NCI-H524 (cell line): Measurements from ENCODE around the gene CEP19.

Experiments
- DNase-seq, 2 experiments: peaks; one replicate each; lab custom pipeline; 2025; lab: John Stamatoyannopoulos, UW

The CEP19 gene

GRCh38 chr3:196708467-196708866 is 3.6 kb downstream of the CEP19 start:
- no peak for DNase-seq

GRCh38 chr3:196707566-196707965 is 4.5 kb downstream of the CEP19 start:
- DNase-seq, result no peak

- DNase-seq, result no peak
Measured at GRCh38 chr3:196706731-196707130, 5.3 kb downstream of the CEP19 start.

DNA sequence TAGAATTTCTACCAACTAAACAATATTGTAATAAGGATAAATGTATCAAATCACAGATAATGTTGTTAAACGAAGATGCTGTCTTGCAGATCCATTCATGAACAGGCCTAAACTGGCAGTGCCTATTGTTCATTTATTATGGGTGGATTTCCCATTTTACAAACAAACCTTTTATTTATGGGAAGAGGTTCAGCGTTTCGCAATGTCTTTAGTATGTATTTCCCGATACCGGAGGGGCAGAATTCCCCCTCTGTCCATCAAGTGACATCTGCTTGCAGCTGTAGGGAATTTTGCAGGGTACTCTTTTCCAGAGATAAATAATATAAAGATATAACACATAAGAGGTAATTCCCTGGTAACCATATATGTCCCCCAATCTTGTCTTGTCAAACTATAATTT is 5.7 kb downstream of the CEP19 start:
- no peak for DNase-seq

- no peak for DNase-seq
Measured at GRCh38 chr3:196700801-196701200, 11.2 kb downstream of the CEP19 start.

- DNase-seq, result no peak
Measured at GRCh38 chr3:196699749-196700148, 12.3 kb downstream of the CEP19 start.

DNA sequence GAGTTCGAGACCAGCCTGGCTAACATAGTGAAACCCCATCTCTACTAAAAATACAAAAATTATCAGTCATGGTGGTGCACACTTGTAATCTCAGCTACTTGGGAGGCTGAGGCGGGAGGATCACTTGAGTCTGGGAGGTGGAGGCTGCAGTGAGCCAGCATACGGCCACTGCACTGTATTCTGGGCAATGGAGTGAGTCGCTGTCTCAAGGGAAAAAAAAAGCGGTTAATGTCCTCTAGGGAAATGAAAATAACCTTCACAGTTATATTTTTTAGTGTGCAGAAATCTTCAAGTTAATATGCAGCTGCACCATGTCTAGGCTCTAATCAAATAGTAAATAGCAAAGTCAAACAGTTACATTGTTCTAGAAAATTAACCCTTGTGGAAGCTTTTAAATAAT is 14.8 kb downstream of the CEP19 start:
- DNase-seq, result no peak

GRCh38 chr3:196695849-196696226 is 16.2 kb downstream of the CEP19 start:
- no peak for DNase-seq

DNA sequence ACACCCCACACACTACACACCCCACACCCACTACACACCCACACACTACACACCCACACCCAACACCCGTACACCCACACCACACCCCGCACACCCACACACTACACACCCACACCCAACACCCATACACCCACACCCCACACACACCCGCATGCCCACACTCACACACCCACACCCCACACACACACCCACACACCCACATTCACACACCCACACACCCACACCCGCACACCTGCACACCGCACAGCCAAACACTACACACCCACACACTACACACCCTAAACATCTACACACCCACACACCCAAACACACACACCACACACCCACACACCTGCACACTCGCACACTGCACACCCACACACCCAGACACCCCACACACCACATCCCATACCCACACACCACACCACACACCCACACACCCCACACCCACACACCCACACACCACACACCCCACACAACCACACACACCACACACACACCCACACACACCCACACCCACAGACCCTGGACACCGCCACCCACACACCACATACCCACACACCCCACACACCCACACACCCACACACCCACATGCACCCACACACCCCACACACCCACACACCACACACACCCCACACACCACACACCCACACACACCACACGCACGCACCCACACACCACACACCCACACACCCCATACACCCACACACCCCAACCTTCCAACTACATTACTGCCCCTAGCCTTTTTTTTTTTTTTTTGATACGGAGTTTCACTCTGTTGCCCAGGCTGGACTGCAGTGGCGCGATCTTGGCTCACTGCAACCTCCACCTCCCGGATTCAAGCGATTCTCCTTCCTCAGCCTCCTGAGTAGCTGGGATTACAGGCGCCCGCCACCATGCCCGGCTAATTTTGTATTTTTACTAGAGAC is 16.9 kb downstream of the CEP19 start:
- no peak for DNase-seq

- DNase-seq, result no peak
Measured at GRCh38 chr3:196694202-196694638, 17.8 kb downstream of the CEP19 start.

- no peak for DNase-seq
Measured at GRCh38 chr3:196691386-196691785, 20.7 kb downstream of the CEP19 start.

DNA sequence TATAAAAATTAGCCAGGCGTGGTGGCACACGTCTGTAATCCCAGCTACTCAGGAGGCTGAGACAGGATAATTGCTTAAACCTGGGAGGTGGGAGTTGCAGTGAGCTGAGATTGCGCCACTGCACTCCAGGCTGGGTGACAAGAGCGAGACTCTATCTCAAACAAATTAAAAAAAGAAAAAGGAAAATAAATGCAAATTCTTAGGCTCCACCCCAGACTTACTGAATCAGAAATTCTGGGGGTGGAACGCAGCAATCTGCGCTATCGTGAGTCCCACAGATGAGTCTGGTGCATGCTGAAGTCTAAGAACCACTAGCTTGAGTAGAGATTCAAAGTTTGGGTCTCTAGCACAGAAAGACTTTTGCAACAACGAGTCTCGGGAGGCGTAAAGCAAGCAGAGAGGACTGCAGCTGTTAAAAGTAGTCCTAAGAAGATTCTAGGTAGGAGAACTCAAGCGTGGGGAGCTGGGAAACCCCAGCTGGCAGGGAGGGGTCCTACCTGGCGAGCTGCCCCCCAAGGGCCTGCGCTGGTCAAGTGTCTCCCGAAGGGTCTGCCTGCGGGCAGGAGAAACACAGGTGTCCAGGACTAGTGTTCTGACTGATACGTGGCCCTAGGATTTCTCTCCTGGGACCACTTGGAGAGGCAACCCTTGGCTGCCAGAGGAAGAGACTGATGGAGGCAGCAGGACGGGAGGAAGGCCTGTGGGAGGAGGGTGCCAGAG is 21.9 kb downstream of the CEP19 start:
- no peak for DNase-seq

GRCh38 chr3:196688349-196688748 is 23.7 kb downstream of the CEP19 start:
- no peak for DNase-seq

- no peak for DNase-seq
Measured at GRCh38 chr3:196686436-196686835, 25.6 kb downstream of the CEP19 start.

GRCh38 chr3:196684548-196685407 is 27.3 kb downstream of the CEP19 start:
- DNase-seq, result peak; percentile 26 to 65

GRCh38 chr3:196677931-196678330 is 34.1 kb downstream of the CEP19 start:
- no peak for DNase-seq

- DNase-seq, result no peak
Measured at GRCh38 chr3:196677353-196677752, 34.7 kb downstream of the CEP19 start.

GRCh38 chr3:196673632-196674031 is 38.4 kb downstream of the CEP19 start:
- no peak for DNase-seq

DNA sequence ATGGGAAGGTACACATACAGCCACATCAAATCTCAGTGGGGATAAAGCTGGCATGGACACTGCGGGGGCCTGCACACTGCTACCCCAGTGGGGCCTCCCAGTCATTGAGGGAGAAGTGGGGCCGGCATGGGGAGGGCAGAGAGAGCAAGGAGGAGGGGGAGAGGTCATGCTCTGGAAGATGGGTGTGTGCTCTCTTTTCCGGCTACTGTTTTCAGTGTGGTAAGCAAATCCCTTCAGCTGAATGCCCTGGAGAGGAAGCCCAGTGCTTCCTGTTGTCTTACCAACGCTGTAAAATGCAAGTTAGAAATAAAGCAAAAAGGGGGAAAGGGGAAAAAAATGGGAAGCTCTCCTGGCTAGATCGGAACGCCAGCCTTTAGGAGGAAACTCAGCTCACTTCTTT is 41.7 kb downstream of the CEP19 start:
- no peak for DNase-seq

- DNase-seq, result no peak
Measured at GRCh38 chr3:196667056-196667825, 44.8 kb downstream of the CEP19 start.
